Aorta (tissue), 5 donors: ENCODE results near the gene RXRA. TPM values are rescaled to one million over a fixed set of nuclear protein-coding genes. Genes with fewer than 3 reads are reported as not detected.

Experiments
- ATAC-seq: fragments of 200-7000 bp; cut with Tn5 transposase; one replicate; pipeline ENCODE4 v1.9.1; 2022; ENCODE audit warnings: moderate library complexity; ENCODE audit not compliant: low FRiP score
- DNase-seq, 2 donors: peaks; one replicate each; pipeline ENCODE4 v3.0.0-alpha.2; 2020
- H3K27ac ChIP-seq, 2 donors: one replicate each; pipeline ENCODE4 v1.5.1; 2013; ENCODE audit warnings: low read length in 2 of 2, mild to moderate bottlenecking in 2 of 2, moderate library complexity in 2 of 2, control low read depth in 1 of 2, inconsistent platforms in 1 of 2, low read depth in 1 of 2
- H3K27me3 ChIP-seq, 2 donors: one replicate each; pipeline ENCODE4 v1.6.1; 2013; ENCODE audit warnings: control low read depth in 1 of 2, low read length in 1 of 2, mild to moderate bottlenecking in 1 of 2, moderate library complexity in 1 of 2; ENCODE audit not compliant: insufficient read depth in 2 of 2, control insufficient read depth in 1 of 2
- H3K36me3 ChIP-seq, 2 donors: one replicate each; pipeline ENCODE4 v1.6.1; 2013; ENCODE audit warnings: control low read depth in 1 of 2, low read length in 1 of 2, mild to moderate bottlenecking in 1 of 2; ENCODE audit not compliant: insufficient read depth in 2 of 2, control insufficient read depth in 1 of 2
- H3K4me1 ChIP-seq, 2 donors: one replicate each; pipeline ENCODE4 v1.6.1; 2013; ENCODE audit warnings: low read length in 2 of 2, control low read depth in 1 of 2, mild to moderate bottlenecking in 1 of 2, moderate library complexity in 1 of 2; ENCODE audit not compliant: insufficient read depth in 2 of 2, control insufficient read depth in 1 of 2
- H3K4me3 ChIP-seq, 2 donors: one replicate each; pipeline ENCODE4 v1.5.1; 2013; ENCODE audit warnings: low read length in 2 of 2, control low read depth in 1 of 2, mild to moderate bottlenecking in 1 of 2
- H3K9me3 ChIP-seq: one replicate; pipeline ENCODE4 v1.6.1; 2013; ENCODE audit warnings: mild to moderate bottlenecking, low read length; ENCODE audit not compliant: control insufficient read depth
- WGBS, 2 donors: extraction: QIAGEN DNeasy Blood & Tissue Kit; methylation state at CpG; one replicate each; pipeline ENCODE4 v1.1.7; 2013; 5-methylcytosine and 5-hydroxymethylcytosine counted together
- intact Hi-C, 2 donors: fragments of 100-400 bp; cut with DNase I; formaldehyde crosslinking; loops; one replicate each; pipeline versions ENCODE4 v1.14.2 to v1.15.0; 2022
- polyA plus RNA-seq, 2 donors: library from polyadenylated mRNA; stranded (reverse); fragments of 200-250 nt; gene quantifications; one replicate each; pipeline ENCODE4 v1.2.3, GENCODE V29; 2013
- total RNA-seq, 2 donors: library from RNA; stranded (reverse); fragmentation: NEBNext Ultra II Directional; extraction: Animal tissue kit (Norgen Biotek cat#: 25700); gene quantifications; one replicate each; pipeline ENCODE4 v1.2.1, GENCODE V29; 2021
- donor health status: healthy with polysubstance abuse.
- donor health status: Bipolar disorder and iron deficiency.
- donor health status: DM: no; HTN: no; CAD: no.
- donor health status: DM: no; HTN: no; CAD: no.
- donor health status: DM: yes; HTN: yes; CAD: no.

Gene RXRA
- total and polyA plus RNA-seq, 4 donors = 17.7 to 67.8 (median 32.7) TPM

DNA sequence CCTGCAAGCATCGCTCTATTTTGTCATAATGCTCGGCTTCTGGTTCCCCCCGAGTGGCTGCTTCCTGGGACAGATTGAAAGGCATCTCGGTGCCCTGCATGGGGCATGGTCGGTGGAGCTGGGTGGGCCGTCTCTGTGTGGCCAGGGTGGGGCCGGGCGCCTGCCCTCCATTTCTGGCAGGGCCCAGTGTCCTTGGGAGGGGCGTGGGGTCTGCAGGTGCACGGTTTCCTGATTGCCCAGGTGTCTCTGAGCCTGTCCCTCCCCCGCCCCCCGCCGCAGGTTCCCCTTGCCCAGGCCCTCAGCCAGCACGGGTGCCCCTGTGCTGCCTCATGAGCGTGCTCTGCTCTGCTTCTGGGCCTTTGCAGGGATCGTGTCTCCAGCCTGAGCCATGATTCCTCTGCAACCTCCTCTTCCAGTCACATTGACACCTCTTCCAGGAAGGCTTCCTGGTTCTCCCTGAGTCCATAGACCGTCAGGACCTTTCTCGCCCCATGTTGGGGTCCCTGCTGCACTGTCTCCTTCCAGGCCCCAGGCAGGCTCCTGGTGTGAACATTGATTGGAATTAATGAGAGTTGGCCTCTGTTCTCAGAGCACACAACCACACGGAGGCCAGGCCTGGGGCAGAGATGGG, 90.2 kb downstream of the RXRA start:
- Histone ChIP-seq H3K4me1 (no peaks in the 10 kb centered on the region), H3K36me3 (no peaks in the 10 kb centered on the region), H3K27ac (no peak overlapping the region), H3K4me3 (no peak overlapping the region), H3K9me3 (no peaks in the 10 kb centered on the region), H3K27me3 (no peaks in the 10 kb centered on the region)
- DNase-seq (no peak), ATAC-seq (no peak)
- 88 to 90% methylated on average over 19 of the region's 19 CpGs for WGBS, 2 donors
- intact Hi-C loops = no loop called here

GRCh38 chr9:134418354-134418753, 92.1 kb downstream of the RXRA start:
- no peaks in the 10 kb centered on the region for H3K9me3 ChIP-seq
- intact Hi-C loops = no loop called here
- no peaks in the 10 kb centered on the region for H3K36me3 ChIP-seq
- DNase-seq = no peak
- no peaks in the 10 kb centered on the region for H3K4me1 ChIP-seq
- H3K27ac ChIP-seq = no peak overlapping the region
- no peak for ATAC-seq
- WGBS, 2 donors = 73 to 78% methylated on average over 8 of the region's 8 CpGs
- H3K4me3 ChIP-seq = no peak overlapping the region
- H3K27me3 ChIP-seq = no peaks in the 10 kb centered on the region

DNA sequence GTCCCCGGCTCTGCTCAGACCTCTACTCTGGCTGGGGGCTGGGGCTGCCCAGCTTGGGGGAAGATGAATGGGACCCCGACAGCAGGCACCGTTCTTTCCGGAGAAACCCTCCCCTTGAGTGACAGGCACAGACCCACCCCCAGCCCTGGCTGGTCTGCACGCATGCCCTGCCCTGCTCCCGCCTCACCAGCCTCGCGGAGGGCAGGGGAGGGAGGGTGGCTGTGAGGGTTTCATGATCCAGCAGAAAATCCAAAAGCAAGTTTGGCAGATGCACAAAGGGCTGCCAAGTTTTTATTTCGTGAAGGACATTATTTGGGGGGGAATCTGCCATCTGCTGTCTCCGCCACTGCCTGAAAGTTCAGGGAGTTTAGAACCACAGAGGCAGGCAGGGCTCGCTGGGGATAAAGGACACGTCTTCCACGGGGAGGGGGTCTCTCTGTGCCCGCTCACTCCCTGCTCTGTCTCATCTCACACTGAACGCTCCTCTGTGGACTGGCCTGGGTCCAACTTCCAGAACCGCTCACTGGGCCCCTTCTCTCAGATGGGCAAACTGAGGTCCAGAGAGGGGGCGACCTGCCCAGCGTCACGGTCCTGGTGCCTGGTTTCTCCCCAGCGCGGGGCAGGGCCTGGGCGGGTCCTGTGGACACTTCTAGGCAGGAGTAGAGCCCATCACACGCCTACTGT, 92.9 kb downstream of the RXRA start:
- no peaks in the 10 kb centered on the region for H3K4me1 ChIP-seq
- no peak overlapping the region for H3K27ac ChIP-seq
- ATAC-seq = no peak

GRCh38 chr9:134419684-134420076, 93.4 kb downstream of the RXRA start:
- Histone ChIP-seq H3K4me1 (no peaks in the 10 kb centered on the region), H3K4me3 (no peak overlapping the region), H3K27me3 (no peaks in the 10 kb centered on the region), H3K9me3 (no peaks in the 10 kb centered on the region), H3K27ac (no peak overlapping the region), H3K36me3 (no peaks in the 10 kb centered on the region)
- 78 to 84% methylated on average over 10 of the region's 10 CpGs for WGBS, 2 donors
- intact Hi-C loops = no loop called here
- ATAC-seq = no peak
- no peak for DNase-seq

More for the DNA sequence above, 92.9 kb downstream of the RXRA start:
- DNase-seq = no peak
- H3K27me3 ChIP-seq = no peaks in the 10 kb centered on the region
- no peak overlapping the region for H3K4me3 ChIP-seq
- whole genome bisulfite sequencing, 2 donors = 79 to 81% methylated on average over 23 of the region's 23 CpGs
- no peaks in the 10 kb centered on the region for H3K36me3 ChIP-seq
- H3K9me3 ChIP-seq = no peaks in the 10 kb centered on the region
- intact Hi-C loops = no loop called here

DNA sequence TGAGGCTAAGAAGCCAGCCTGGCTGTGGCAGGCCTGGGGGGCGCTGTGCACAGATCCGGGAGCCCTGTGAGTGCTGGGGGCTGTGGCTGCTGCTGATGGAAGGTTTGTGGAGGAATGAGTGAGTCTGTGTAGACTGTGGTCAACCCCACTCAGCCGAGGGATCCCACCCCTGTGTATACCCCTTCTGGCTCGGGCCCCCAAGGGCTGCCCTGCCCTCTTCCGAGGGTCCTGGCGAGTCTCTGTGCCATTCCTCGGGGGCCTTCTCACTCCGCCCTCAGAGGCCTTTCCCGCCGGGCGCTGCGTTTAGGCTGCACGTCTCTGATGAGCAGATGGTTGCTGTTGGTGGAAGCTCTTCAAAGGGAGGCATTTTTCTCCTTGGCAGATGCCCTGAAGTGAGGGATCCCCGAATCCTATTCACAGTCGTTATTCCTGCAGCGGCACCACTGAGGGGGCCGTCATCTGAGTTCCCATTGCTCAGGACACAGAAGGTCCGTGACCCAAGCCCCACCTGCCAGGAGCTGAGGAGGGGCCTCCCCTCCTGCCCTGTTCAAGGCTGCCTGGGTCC, 94.1 kb downstream of the RXRA start:
- H3K4me1 ChIP-seq = no peaks in the 10 kb centered on the region

DNA sequence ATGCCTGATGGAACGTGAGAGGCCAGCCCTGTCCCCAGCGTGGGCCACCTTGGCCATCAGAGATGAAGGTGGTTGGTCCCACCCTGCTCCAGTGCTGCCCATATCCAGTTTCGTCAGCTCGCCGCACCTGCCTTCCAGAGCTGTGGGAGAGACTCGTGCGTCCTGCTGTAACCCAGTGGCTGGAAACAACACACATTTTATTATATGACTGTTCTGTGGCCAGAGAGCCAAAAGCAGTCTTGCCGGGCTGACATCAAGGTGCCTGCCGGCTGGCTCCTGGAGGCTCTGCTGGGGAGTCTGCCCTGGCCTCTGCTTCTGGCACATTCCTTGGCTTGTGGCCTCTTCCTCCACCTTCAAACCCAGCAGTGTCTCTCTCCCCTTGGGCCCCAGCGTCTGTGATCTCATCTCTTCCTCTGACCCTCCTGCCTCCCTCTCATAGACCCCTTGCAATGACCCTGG, 94.7 kb downstream of the RXRA start:
- WGBS, 2 donors = 94 to 99% methylated on average over 10 of the region's 10 CpGs
- no peak overlapping the region for H3K4me3 ChIP-seq
- no peaks in the 10 kb centered on the region for H3K9me3 ChIP-seq
- intact Hi-C loops = no loop called here
- no peak overlapping the region for H3K27ac ChIP-seq
- H3K4me1 ChIP-seq = no peaks in the 10 kb centered on the region
- DNase-seq (no peak), ATAC-seq (no peak)
- no peaks in the 10 kb centered on the region for H3K27me3 ChIP-seq
- H3K36me3 ChIP-seq = no peaks in the 10 kb centered on the region

More for the DNA sequence above, 94.1 kb downstream of the RXRA start:
- no peak for DNase-seq
- WGBS, 2 donors = 90 to 93% methylated on average over 18 of the region's 18 CpGs
- Histone ChIP-seq H3K36me3 (no peaks in the 10 kb centered on the region), H3K9me3 (no peaks in the 10 kb centered on the region), H3K27me3 (no peaks in the 10 kb centered on the region), H3K4me3 (no peak overlapping the region), H3K27ac (no peak overlapping the region)
- no peak for ATAC-seq
- intact Hi-C loops = no loop called here

- Histone ChIP-seq H3K9me3 (no peaks in the 10 kb centered on the region), H3K4me1 (no peaks in the 10 kb centered on the region), H3K36me3 (no peaks in the 10 kb centered on the region), H3K4me3 (no peak overlapping the region), H3K27me3 (no peaks in the 10 kb centered on the region), H3K27ac (no peak overlapping the region)
- ATAC-seq (no peak), DNase-seq (no peak)
- intact Hi-C loops = no loop called here
- 86 to 93% methylated on average over 11 of the region's 11 CpGs for WGBS, 2 donors
Measured at GRCh38 chr9:134421888-134422287, 95.6 kb downstream of the RXRA start.

- H3K27me3 ChIP-seq = no peaks in the 10 kb centered on the region
- DNase-seq (no peak), ATAC-seq (no peak)
- no peak overlapping the region for H3K4me3 ChIP-seq
- H3K9me3 ChIP-seq = no peaks in the 10 kb centered on the region
- H3K27ac ChIP-seq = no peak overlapping the region
- H3K4me1 ChIP-seq = no peaks in the 10 kb centered on the region
- intact Hi-C loops = no loop called here
- 76 to 78% methylated on average over 31 to 32 of the region's 32 CpGs for WGBS, 2 donors
- no peaks in the 10 kb centered on the region for H3K36me3 ChIP-seq
Measured at GRCh38 chr9:134422301-134423090, 96.2 kb downstream of the RXRA start.
